Measurements from ENCODE around the gene IL25. TPM values are rescaled to one million over a fixed set of nuclear protein-coding genes. Genes with fewer than 3 reads are reported as not detected.

IL25 gene
- total and polyA plus RNA-seq, 2 of the 13 experiments (the other 11 are each of a cell fraction or from before 2014, with no cell fraction given) = not detected

DNA sequence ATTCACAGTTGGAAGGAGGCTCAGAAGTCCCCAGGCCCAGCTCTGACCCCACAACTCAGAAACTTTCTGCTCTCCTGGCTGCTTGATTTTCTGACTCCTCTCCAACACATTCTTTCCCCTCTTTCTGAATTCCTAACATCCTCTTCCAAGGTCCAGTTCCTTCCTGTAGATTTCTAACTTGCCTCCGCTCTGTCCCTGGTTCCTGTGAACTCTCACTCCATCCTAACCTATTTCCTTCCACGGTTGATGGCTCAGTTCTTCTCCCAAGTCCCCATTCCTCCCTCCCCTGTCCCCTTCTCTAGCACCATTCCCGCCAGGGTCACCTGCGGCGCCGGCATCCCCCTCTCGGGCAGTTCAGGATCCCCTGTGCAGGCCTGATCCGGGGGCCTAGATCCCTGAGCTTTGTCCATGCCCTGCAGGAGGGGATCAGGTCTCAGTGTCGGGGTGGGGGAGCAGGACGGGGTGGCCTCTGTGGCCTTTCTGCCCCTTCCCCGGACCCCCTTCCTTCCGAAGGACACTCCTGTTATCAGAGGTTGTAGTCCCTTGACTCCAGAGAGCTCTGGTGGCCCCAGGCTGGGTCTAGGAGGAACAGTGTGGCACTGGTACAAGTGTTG, 13.9 kb upstream of the IL25 start (continued):
- TF ChIP-seq REST (IDR thresholded peaks at IDR 0.05; ENCODE audit: borderline replicate concordance in 1 of 2, low read depth in 1 of 2, low read length in 2 of 2) (no peak), RCOR2 (CRISPR knock-in tag; IDR thresholded peaks at IDR 0.05) (no peak), ZFX (CRISPR knock-in tag; IDR thresholded peaks at IDR 0.05; ENCODE audit: low read depth) (peak; percentile 38; the same call in 1 of the 2 replicates), ZNF280B (CRISPR knock-in tag; IDR thresholded peaks at IDR 0.05; ENCODE audit: borderline replicate concordance) (no peak), MAFK (conservative IDR thresholded peaks at IDR 0.05 in 1 of 2, IDR thresholded peaks at IDR 0.05 in 1 of 2; ENCODE audit: low read length in 2 of 2) (no peak), ZBTB46 (CRISPR knock-in tag; IDR thresholded peaks at IDR 0.05; ENCODE audit: borderline replicate concordance) (peak; percentile 81; the same call in 1 of the 2 replicates), THAP9 (CRISPR knock-in tag; IDR thresholded peaks at IDR 0.05; ENCODE audit: borderline replicate concordance) (peak; percentile 1; the same call in 1 of the 2 replicates), ZNF350 (CRISPR knock-in tag; IDR thresholded peaks at IDR 0.05; ENCODE audit: borderline replicate concordance, low read depth) (0 out of 2 replicates have a peak, but pooled peaks have one; percentile 6), NFIB (CRISPR knock-in tag; IDR thresholded peaks at IDR 0.05; ENCODE audit: borderline replicate concordance) (no peak), HES4 (CRISPR knock-in tag; IDR thresholded peaks at IDR 0.05; ENCODE audit: borderline replicate concordance) (no peak)
- TF ChIP-seq, protein P1, sequence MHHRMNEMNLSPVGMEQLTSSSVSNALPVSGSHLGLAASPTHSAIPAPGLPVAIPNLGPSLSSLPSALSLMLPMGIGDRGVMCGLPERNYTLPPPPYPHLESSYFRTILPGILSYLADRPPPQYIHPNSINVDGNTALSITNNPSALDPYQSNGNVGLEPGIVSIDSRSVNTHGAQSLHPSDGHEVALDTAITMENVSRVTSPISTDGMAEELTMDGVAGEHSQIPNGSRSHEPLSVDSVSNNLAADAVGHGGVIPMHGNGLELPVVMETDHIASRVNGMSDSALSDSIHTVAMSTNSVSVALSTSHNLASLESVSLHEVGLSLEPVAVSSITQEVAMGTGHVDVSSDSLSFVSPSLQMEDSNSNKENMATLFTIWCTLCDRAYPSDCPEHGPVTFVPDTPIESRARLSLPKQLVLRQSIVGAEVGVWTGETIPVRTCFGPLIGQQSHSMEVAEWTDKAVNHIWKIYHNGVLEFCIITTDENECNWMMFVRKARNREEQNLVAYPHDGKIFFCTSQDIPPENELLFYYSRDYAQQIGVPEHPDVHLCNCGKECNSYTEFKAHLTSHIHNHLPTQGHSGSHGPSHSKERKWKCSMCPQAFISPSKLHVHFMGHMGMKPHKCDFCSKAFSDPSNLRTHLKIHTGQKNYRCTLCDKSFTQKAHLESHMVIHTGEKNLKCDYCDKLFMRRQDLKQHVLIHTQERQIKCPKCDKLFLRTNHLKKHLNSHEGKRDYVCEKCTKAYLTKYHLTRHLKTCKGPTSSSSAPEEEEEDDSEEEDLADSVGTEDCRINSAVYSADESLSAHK (CRISPR knock-in tag; IDR thresholded peaks at IDR 0.05; ENCODE audit: borderline replicate concordance) = no peak

All from HepG2 (cell line).